D341Med (cell line): ENCODE data around the gene RARG.
"Not testable (repeated sequence)": the region's sequence is repeated elsewhere in the genome, so short reads cannot be mapped to it uniquely, and the experiment has no call there.

Source experiments
- DNase-seq: peaks from one replicate; pipeline ENCODE4 v3.0.0; 2012; ENCODE audit warnings: low spot score

Gene RARG

GRCh38 chr12:53208435-53208834, 23.6 kb downstream of the RARG start:
- no peak for DNase-seq

GRCh38 chr12:53207042-53207441, 25.0 kb downstream of the RARG start, which contains the start of gene ITGB7:
Gene ITGB7 (minus strand): TSS chr12:53207251. CDS start chr12:53200443, 6,808 bp downstream.
- DNase-seq: no peak

GRCh38 chr12:53205747-53206419, 26.1 kb downstream of the RARG start:
- no peak for DNase-seq

GRCh38 chr12:53204351-53204750, 27.7 kb downstream of the RARG start:
- no peak for DNase-seq

- DNase-seq: not testable (repeated sequence)
Measured at GRCh38 chr12:53202316-53202715, 29.7 kb downstream of the RARG start.

- DNase-seq: no peak
Measured at GRCh38 chr12:53201639-53202038, 30.4 kb downstream of the RARG start.

GRCh38 chr12:53201177-53201541, 30.9 kb downstream of the RARG start:
- DNase-seq: no peak

- no peak for DNase-seq
Measured at GRCh38 chr12:53200458-53201176, 31.4 kb downstream of the RARG start.

- no peak for DNase-seq
Measured at GRCh38 chr12:53200107-53200457, 31.9 kb downstream of the RARG start.

- no peak for DNase-seq
Measured at GRCh38 chr12:53199700-53200099, 32.3 kb downstream of the RARG start.

GRCh38 chr12:53198486-53199110, 33.4 kb downstream of the RARG start:
- DNase-seq: no peak

- DNase-seq: no peak
Measured at GRCh38 chr12:53197011-53197640, 34.9 kb downstream of the RARG start.

- no peak for DNase-seq
Measured at GRCh38 chr12:53196486-53196885, 35.5 kb downstream of the RARG start.

- DNase-seq: no peak
Measured at GRCh38 chr12:53195516-53196420, 36.2 kb downstream of the RARG start.

- DNase-seq: no peak
Measured at GRCh38 chr12:53194973-53195372, 37.0 kb downstream of the RARG start.

- DNase-seq: no peak
Measured at GRCh38 chr12:53193985-53194716, 37.9 kb downstream of the RARG start.

GRCh38 chr12:53193040-53193439, 39.0 kb downstream of the RARG start:
- no peak for DNase-seq

- no peak for DNase-seq
Measured at GRCh38 chr12:53192531-53193021, 39.4 kb downstream of the RARG start.

GRCh38 chr12:53191885-53192530, 40.0 kb downstream of the RARG start:
- DNase-seq: no peak

- no peak for DNase-seq
Measured at GRCh38 chr12:53191096-53191884, 40.7 kb downstream of the RARG start.
